Liver (tissue), 3 donors: Measurements from ENCODE around the gene EPS8.

Experiments used
- HNF4G ChIP-seq: IDR thresholded peaks from 2 replicates; pipeline ENCODE4 v1.6.1; 2016; ENCODE audit warnings: antibody characterized with exemption
- MAX ChIP-seq: IDR thresholded peaks from 2 replicates; pipeline ENCODE4 v1.6.1; 2016; ENCODE audit warnings: antibody characterized with exemption
- NR2F2 ChIP-seq: IDR thresholded peaks from 2 replicates; pipeline ENCODE4 v1.6.1; 2016; ENCODE audit warnings: antibody characterized with exemption
- RAD21 ChIP-seq, 2 donors: IDR thresholded peaks; 2 replicates each; pipeline ENCODE4 v1.6.1; 2016; ENCODE audit warnings: antibody characterized with exemption in 2 of 2, mild to moderate bottlenecking in 2 of 2
- SP1 ChIP-seq: IDR thresholded peaks from 2 replicates; pipeline ENCODE4 v1.6.1; 2018; ENCODE audit warnings: antibody characterized with exemption, mild to moderate bottlenecking
- TAF1 ChIP-seq: conservative IDR thresholded peaks from 2 replicates; pipeline ENCODE4 v1.6.1; 2016; ENCODE audit warnings: antibody characterized with exemption, mild to moderate bottlenecking
- ZBTB33 ChIP-seq: IDR thresholded peaks from 2 replicates; pipeline ENCODE4 v1.6.1; 2016; ENCODE audit warnings: antibody characterized with exemption
- TF ChIP-seq, protein P1 (sequence below): fragments of 150-350 bp; IDR thresholded peaks from 2 replicates; pipeline ENCODE4 v1.5.1; 2017; ENCODE audit warnings: improper control_type of control experiment, low read depth, low read length; ENCODE audit not compliant: missing input control
- TF ChIP-seq, protein P2 (sequence below): IDR thresholded peaks from 2 replicates; pipeline ENCODE4 v1.6.1; 2016; ENCODE audit warnings: antibody characterized with exemption
- TF ChIP-seq, protein P3 (sequence below): IDR thresholded peaks from 2 replicates; pipeline ENCODE4 v1.6.1; 2016; ENCODE audit warnings: antibody characterized with exemption, mild to moderate bottlenecking
- donor health status: healthy.
- donor health status: healthy.

GRCh38 chr12:15669256-15669948 is 119.8 kb downstream of the EPS8 start:
- TF ChIP-seq, protein P1, sequence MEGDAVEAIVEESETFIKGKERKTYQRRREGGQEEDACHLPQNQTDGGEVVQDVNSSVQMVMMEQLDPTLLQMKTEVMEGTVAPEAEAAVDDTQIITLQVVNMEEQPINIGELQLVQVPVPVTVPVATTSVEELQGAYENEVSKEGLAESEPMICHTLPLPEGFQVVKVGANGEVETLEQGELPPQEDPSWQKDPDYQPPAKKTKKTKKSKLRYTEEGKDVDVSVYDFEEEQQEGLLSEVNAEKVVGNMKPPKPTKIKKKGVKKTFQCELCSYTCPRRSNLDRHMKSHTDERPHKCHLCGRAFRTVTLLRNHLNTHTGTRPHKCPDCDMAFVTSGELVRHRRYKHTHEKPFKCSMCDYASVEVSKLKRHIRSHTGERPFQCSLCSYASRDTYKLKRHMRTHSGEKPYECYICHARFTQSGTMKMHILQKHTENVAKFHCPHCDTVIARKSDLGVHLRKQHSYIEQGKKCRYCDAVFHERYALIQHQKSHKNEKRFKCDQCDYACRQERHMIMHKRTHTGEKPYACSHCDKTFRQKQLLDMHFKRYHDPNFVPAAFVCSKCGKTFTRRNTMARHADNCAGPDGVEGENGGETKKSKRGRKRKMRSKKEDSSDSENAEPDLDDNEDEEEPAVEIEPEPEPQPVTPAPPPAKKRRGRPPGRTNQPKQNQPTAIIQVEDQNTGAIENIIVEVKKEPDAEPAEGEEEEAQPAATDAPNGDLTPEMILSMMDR = no peak
- no peak for TF ChIP-seq TAF1
- TF ChIP-seq RAD21 (IDR thresholded peaks at IDR 0.05) = no peak
- TF ChIP-seq, protein P2, sequence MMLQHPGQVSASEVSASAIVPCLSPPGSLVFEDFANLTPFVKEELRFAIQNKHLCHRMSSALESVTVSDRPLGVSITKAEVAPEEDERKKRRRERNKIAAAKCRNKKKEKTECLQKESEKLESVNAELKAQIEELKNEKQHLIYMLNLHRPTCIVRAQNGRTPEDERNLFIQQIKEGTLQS = no peak
- TF ChIP-seq MAX = no peak
- no peak for TF ChIP-seq ZBTB33
- TF ChIP-seq HNF4G = no peak
- TF ChIP-seq, protein P3, sequence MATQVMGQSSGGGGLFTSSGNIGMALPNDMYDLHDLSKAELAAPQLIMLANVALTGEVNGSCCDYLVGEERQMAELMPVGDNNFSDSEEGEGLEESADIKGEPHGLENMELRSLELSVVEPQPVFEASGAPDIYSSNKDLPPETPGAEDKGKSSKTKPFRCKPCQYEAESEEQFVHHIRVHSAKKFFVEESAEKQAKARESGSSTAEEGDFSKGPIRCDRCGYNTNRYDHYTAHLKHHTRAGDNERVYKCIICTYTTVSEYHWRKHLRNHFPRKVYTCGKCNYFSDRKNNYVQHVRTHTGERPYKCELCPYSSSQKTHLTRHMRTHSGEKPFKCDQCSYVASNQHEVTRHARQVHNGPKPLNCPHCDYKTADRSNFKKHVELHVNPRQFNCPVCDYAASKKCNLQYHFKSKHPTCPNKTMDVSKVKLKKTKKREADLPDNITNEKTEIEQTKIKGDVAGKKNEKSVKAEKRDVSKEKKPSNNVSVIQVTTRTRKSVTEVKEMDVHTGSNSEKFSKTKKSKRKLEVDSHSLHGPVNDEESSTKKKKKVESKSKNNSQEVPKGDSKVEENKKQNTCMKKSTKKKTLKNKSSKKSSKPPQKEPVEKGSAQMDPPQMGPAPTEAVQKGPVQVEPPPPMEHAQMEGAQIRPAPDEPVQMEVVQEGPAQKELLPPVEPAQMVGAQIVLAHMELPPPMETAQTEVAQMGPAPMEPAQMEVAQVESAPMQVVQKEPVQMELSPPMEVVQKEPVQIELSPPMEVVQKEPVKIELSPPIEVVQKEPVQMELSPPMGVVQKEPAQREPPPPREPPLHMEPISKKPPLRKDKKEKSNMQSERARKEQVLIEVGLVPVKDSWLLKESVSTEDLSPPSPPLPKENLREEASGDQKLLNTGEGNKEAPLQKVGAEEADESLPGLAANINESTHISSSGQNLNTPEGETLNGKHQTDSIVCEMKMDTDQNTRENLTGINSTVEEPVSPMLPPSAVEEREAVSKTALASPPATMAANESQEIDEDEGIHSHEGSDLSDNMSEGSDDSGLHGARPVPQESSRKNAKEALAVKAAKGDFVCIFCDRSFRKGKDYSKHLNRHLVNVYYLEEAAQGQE = no peak
- TF ChIP-seq SP1 = no peak
- TF ChIP-seq NR2F2 = no peak
